ENCODE measurements around the gene LRRC4C. TPM values are rescaled to one million over a fixed set of nuclear protein-coding genes. Genes with fewer than 3 reads are reported as not detected.

The LRRC4C gene
- total and polyA plus RNA-seq, 10 of the 15 experiments (the other 5 are each of a cell fraction or from before 2014, with no cell fraction given) = 1.5 TPM; not detected in 9

- no peak for DNase-seq (ENCODE audit: low read depth, low spot score)
- POLR2A ChIA-PET = no interaction called here
- ATAC-seq = no peak
- no peaks in the 10 kb centered on the region for H3K79me2 ChIP-seq (ENCODE audit: control insufficient read depth, insufficient read depth, low read length)
- RAD21 ChIA-PET (ENCODE audit: unreplicated experiment) = no interaction called here
- no peak overlapping the region for H2AFZ ChIP-seq (ENCODE audit: control insufficient read depth, low read depth, low read length)
- BruUV-seq (replicated peaks) = no TSS peak
- CTCF ChIA-PET = no interaction called here
- H3K36me3 ChIP-seq (ENCODE audit: control insufficient read depth in 2 of 2, insufficient read depth in 2 of 2, low read length in 1 of 2) = no peaks in the 10 kb centered on the region
- H3K4me2 ChIP-seq (ENCODE audit: control insufficient read depth, insufficient read depth) = no peak overlapping the region
- TF ChIP-seq NR2C2 (IDR thresholded peaks at IDR 0.05; ENCODE audit: borderline replicate concordance, control insufficient read depth, insufficient read length, low read depth) = no peak
- no peak for TF ChIP-seq MYC (IDR thresholded peaks at IDR 0.05; ENCODE audit: insufficient read depth, insufficient read length, insufficient replicate concordance, low read length, severe bottlenecking)
- TF ChIP-seq CBX5 (IDR thresholded peaks at IDR 0.05; ENCODE audit: low read depth) = no peak
- TF ChIP-seq PML (IDR thresholded peaks at IDR 0.05; ENCODE audit: low read length) = no peak
- no peak for TF ChIP-seq RCOR1 (conservative IDR thresholded peaks at IDR 0.05; ENCODE audit: low read depth, low read length)
- no peak for TF ChIP-seq RAD51 (IDR thresholded peaks at IDR 0.05)
- TF ChIP-seq SPI1 (IDR thresholded peaks at IDR 0.05; ENCODE audit: borderline replicate concordance, insufficient read depth, low read depth, low read length) = no peak
- TF ChIP-seq MEF2A (IDR thresholded peaks at IDR 0.05; ENCODE audit: insufficient read depth, low read depth, low read length) = no peak
- TF ChIP-seq HDAC2 (IDR thresholded peaks at IDR 0.05) = no peak
- TF ChIP-seq CUX1 (IDR thresholded peaks at IDR 0.05; ENCODE audit: insufficient replicate concordance, low read depth, low read length) = no peak
- no peak for TF ChIP-seq ZBTB33 (IDR thresholded peaks at IDR 0.05)
- no peak for TF ChIP-seq NFYB (IDR thresholded peaks at IDR 0.05; ENCODE audit: insufficient read depth, low read depth, low read length)
- no peak for TF ChIP-seq ZZZ3 (IDR thresholded peaks at IDR 0.05; ENCODE audit: control insufficient read depth, insufficient read length, low read depth)
- TF ChIP-seq, protein P1, sequence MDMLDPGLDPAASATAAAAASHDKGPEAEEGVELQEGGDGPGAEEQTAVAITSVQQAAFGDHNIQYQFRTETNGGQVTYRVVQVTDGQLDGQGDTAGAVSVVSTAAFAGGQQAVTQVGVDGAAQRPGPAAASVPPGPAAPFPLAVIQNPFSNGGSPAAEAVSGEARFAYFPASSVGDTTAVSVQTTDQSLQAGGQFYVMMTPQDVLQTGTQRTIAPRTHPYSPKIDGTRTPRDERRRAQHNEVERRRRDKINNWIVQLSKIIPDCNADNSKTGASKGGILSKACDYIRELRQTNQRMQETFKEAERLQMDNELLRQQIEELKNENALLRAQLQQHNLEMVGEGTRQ (IDR thresholded peaks at IDR 0.05; ENCODE audit: borderline replicate concordance, low read depth, low read length) = no peak
- no peaks in the 10 kb centered on the region for H3K4me1 ChIP-seq (ENCODE audit: control insufficient read depth, insufficient read depth, low read length)
- intact Hi-C loops (cut with micrococcal nuclease; ENCODE audit: unreplicated experiment) = no loop called here
- H3K9ac ChIP-seq (ENCODE audit: control insufficient read depth, insufficient read depth, low read length) = no peak overlapping the region
- H4K20me1 ChIP-seq (ENCODE audit: control insufficient read depth, insufficient read depth) = no peaks in the 10 kb centered on the region
- no peaks in the 10 kb centered on the region for H3K27me3 ChIP-seq (replicated peaks in 1 of 2; ENCODE audit: control insufficient read depth in 2 of 2, insufficient read depth in 2 of 2, low read length in 1 of 2)
- SMC1A ChIA-PET (ENCODE audit: uncharacterized antibody, unreplicated experiment) = interaction anchor here (0.6 kb wide), 1 partner anchor 427 kb away, joined by 3 read pairs; no protein-coding TSS in a partner anchor
- no peaks in the 10 kb centered on the region; the same call in 2 of the 3 replicates for H3K9me3 ChIP-seq (replicated peaks; ENCODE audit: control insufficient read depth, insufficient read depth, low read length)
- FAIRE-seq = no peak
- H3K27ac ChIP-seq (ENCODE audit: control insufficient read depth, insufficient read depth) = no peak overlapping the region
- no peak overlapping the region for H3K4me3 ChIP-seq
- in situ Hi-C loops (cut with MboI) = no loop called here
- 45% methylated on average over 1 of the region's 1 CpG for WGBS (ENCODE audit: insufficient coverage, insufficient replicate concordance, low lambda C conversion rate, missing lambda C conversion rate)
Measured at GRCh38 chr11:40444151-40444550, 1015.3 kb downstream of the LRRC4C start.
